Right cardiac atrium (tissue), 5 donors: ENCODE results near the gene DDN. TPM values are rescaled to one million over a fixed set of nuclear protein-coding genes. Genes with fewer than 3 reads are reported as not detected.

Experiments used
- polyA plus RNA-seq: library from polyadenylated mRNA; stranded (reverse); fragments of 200-250 nt; gene quantifications from one replicate; pipeline ENCODE4 v1.2.3, GENCODE V29; 2013
- total RNA-seq, 4 donors: library from RNA; stranded (reverse); fragmentation: NEBNext Ultra II Directional; extraction: Animal tissue kit (Norgen Biotek cat#: 25700); gene quantifications; one replicate each; pipeline ENCODE4 v1.2.1, GENCODE V29; 2021
- donor health status: healthy with polysubstance abuse.
- donor health status: DM: no; HTN: yes; CAD: no.
- donor health status: DM: no; HTN: no; CAD: no.
- donor health status: DM: no; HTN: yes; CAD: no; lungs with severe emphysema.
- donor health status: DM: yes; HTN: yes; CAD: no.

DDN gene
- total and polyA plus RNA-seq, 5 donors, result 0.42 to 2.8 (median 1.2) TPM

Other genes with a start within 250 kb of the DDN start
- gene ADCY6, start 210.3 kb downstream of the DDN start, total RNA-seq, result 100 to 1,000 TPM in 1 of 4 donors, 10 to 100 TPM in 3; 75.0 to 125 (median 96.6) TPM
- gene ADCY6, start 210.3 kb downstream of the DDN start, polyA plus RNA-seq, result 51.4 TPM
- gene CACNB3, start 180.9 kb downstream of the DDN start, total RNA-seq, result 1 to 10 TPM; 6.1 to 7.6 (median 7.1) TPM
- 3.5 TPM for gene CACNB3, start 180.9 kb downstream of the DDN start, polyA plus RNA-seq
- gene DDX23, start 147.2 kb downstream of the DDN start, total RNA-seq, result 10 to 100 TPM; 31.4 to 38.9 (median 35.1) TPM
- 21.3 TPM for gene DDX23, start 147.2 kb downstream of the DDN start, polyA plus RNA-seq
- under 1 TPM; 0.41 to 0.96 (median 0.71) TPM for gene RND1, start 133.5 kb downstream of the DDN start, total RNA-seq
- 2.6 TPM for gene RND1, start 133.5 kb downstream of the DDN start, polyA plus RNA-seq
- 10 to 100 TPM in 3 of 4 donors, 1 to 10 TPM in 1; 3.9 to 14.8 (median 12.3) TPM for gene FKBP11, start 73.9 kb downstream of the DDN start, total RNA-seq
- 7.6 TPM for gene FKBP11, start 73.9 kb downstream of the DDN start, polyA plus RNA-seq
- gene ARF3, start 41.9 kb downstream of the DDN start, total RNA-seq, result 10 to 100 TPM; 75.6 to 94.8 (median 80.6) TPM
- gene ARF3, start 41.9 kb downstream of the DDN start, polyA plus RNA-seq, result 65.0 TPM
- gene WNT10B, start 27.6 kb downstream of the DDN start, total RNA-seq, result 1 to 10 TPM in 1 of 4 donors, under 1 TPM in 3; 0.57 to 1.7 (median 0.73) TPM
- gene WNT10B, start 27.6 kb downstream of the DDN start, polyA plus RNA-seq, result 0.66 TPM
- gene WNT1, start 21.1 kb downstream of the DDN start, total RNA-seq, result not detected
- not detected for gene WNT1, start 21.1 kb downstream of the DDN start, polyA plus RNA-seq
- 10 to 100 TPM; 65.7 to 88.9 (median 80.7) TPM for gene PRKAG1, start 19.4 kb upstream of the DDN start, total RNA-seq
- 72.4 TPM for gene PRKAG1, start 19.4 kb upstream of the DDN start, polyA plus RNA-seq
- gene KMT2D, start 61.4 kb upstream of the DDN start, total RNA-seq, result 10 to 100 TPM; 38.8 to 53.5 (median 46.2) TPM
- gene KMT2D, start 61.4 kb upstream of the DDN start, polyA plus RNA-seq, result 43.1 TPM
- gene RHEBL1, start 70.6 kb upstream of the DDN start, total RNA-seq, result under 1 TPM in 2 of 4 donors, not detected in 2; 0.21 to 0.31 TPM
- gene RHEBL1, start 70.6 kb upstream of the DDN start, polyA plus RNA-seq, result 0.59 TPM
- 1 to 10 TPM in 1 of 4 donors, under 1 TPM in 3; 0.35 to 1.7 (median 0.68) TPM for gene DHH, start 95.4 kb upstream of the DDN start, total RNA-seq
- 0.54 TPM for gene DHH, start 95.4 kb upstream of the DDN start, polyA plus RNA-seq
- 10 to 100 TPM; 26.7 to 45.3 (median 34.6) TPM for gene LMBR1L, start 111.5 kb upstream of the DDN start, total RNA-seq
- 25.6 TPM for gene LMBR1L, start 111.5 kb upstream of the DDN start, polyA plus RNA-seq
- 100 to 1,000 TPM; 170 to 515 (median 413) TPM for gene TUBA1B, start 132.0 kb upstream of the DDN start, total RNA-seq
- gene TUBA1B, start 132.0 kb upstream of the DDN start, polyA plus RNA-seq, result 395 TPM
- gene TUBA1A, start 189.7 kb upstream of the DDN start, total RNA-seq, result 100 to 1,000 TPM in 2 of 4 donors, 10 to 100 TPM in 2; 75.6 to 136 (median 112) TPM
- gene TUBA1A, start 189.7 kb upstream of the DDN start, polyA plus RNA-seq, result 149 TPM